ENCODE measurements around the gene CNKSR1.
A peak's percentile ranks its signal among the peaks of the same experiment; 100 is the strongest.

The CNKSR1 gene

GRCh38 chr1:26160527-26161414, 16.5 kb upstream of the CNKSR1 start:
- DNase-seq (ENCODE audit: low read depth): no peak

GRCh38 chr1:26161415-26162219, 15.7 kb upstream of the CNKSR1 start:
- DNase-seq (ENCODE audit: low read depth): peak; percentile 41

GRCh38 chr1:26162220-26162709, 15.0 kb upstream of the CNKSR1 start:
- no peak for DNase-seq (ENCODE audit: low read depth)

GRCh38 chr1:26163684-26164035, 13.6 kb upstream of the CNKSR1 start:
- no peak for DNase-seq (ENCODE audit: low read depth)

- DNase-seq (ENCODE audit: low read depth): peak; percentile 51
Observed at GRCh38 chr1:26164036-26164860, 13.0 kb upstream of the CNKSR1 start.

- no peak for DNase-seq (ENCODE audit: low read depth)
Observed at GRCh38 chr1:26164861-26165842, 12.1 kb upstream of the CNKSR1 start.

- no peak for DNase-seq (ENCODE audit: low read depth)
Observed at GRCh38 chr1:26166719-26167281, 10.5 kb upstream of the CNKSR1 start.

- no peak for DNase-seq (ENCODE audit: low read depth)
Observed at GRCh38 chr1:26168410-26169197, 8.7 kb upstream of the CNKSR1 start, which contains the start of gene C1orf232. Gene C1orf232, minus strand, starts transcription at chr1:26168963. Its CDS starts 464 bp downstream, at chr1:26168499.

GRCh38 chr1:26169198-26169554, 8.1 kb upstream of the CNKSR1 start:
- DNase-seq (ENCODE audit: low read depth): no peak

- DNase-seq (ENCODE audit: low read depth): peak; percentile 91
Observed at GRCh38 chr1:26169669-26170471, 7.4 kb upstream of the CNKSR1 start, which contains the start of gene ZNF593. Gene ZNF593, plus strand, starts transcription at chr1:26169908. Its CDS starts 76 bp downstream, at chr1:26169984.

- DNase-seq (ENCODE audit: low read depth): no peak
Observed at GRCh38 chr1:26170472-26170821, 6.8 kb upstream of the CNKSR1 start.

- no peak for DNase-seq (ENCODE audit: low read depth)
Observed at GRCh38 chr1:26171084-26172072, 5.9 kb upstream of the CNKSR1 start, which contains the start of gene ZNF593OS. Gene ZNF593OS, minus strand, starts transcription at chr1:26171832. Its CDS starts 171 bp downstream, at chr1:26171661.

- DNase-seq (ENCODE audit: low read depth): no peak
Observed at GRCh38 chr1:26175346-26175745, 1.9 kb upstream of the CNKSR1 start.

- no peak for DNase-seq (ENCODE audit: low read depth)
Observed at GRCh38 chr1:26180010-26180506, 2.8 kb downstream of the CNKSR1 start.

GRCh38 chr1:26181586-26182382, 4.5 kb downstream of the CNKSR1 start:
- no peak for DNase-seq (ENCODE audit: low read depth)

- DNase-seq (ENCODE audit: low read depth): no peak
Observed at GRCh38 chr1:26182383-26182696, 5.0 kb downstream of the CNKSR1 start.

GRCh38 chr1:26184086-26184485, 6.8 kb downstream of the CNKSR1 start:
- DNase-seq (ENCODE audit: low read depth): no peak
